ENCODE results near the gene TLX2.

The TLX2 gene

DNA sequence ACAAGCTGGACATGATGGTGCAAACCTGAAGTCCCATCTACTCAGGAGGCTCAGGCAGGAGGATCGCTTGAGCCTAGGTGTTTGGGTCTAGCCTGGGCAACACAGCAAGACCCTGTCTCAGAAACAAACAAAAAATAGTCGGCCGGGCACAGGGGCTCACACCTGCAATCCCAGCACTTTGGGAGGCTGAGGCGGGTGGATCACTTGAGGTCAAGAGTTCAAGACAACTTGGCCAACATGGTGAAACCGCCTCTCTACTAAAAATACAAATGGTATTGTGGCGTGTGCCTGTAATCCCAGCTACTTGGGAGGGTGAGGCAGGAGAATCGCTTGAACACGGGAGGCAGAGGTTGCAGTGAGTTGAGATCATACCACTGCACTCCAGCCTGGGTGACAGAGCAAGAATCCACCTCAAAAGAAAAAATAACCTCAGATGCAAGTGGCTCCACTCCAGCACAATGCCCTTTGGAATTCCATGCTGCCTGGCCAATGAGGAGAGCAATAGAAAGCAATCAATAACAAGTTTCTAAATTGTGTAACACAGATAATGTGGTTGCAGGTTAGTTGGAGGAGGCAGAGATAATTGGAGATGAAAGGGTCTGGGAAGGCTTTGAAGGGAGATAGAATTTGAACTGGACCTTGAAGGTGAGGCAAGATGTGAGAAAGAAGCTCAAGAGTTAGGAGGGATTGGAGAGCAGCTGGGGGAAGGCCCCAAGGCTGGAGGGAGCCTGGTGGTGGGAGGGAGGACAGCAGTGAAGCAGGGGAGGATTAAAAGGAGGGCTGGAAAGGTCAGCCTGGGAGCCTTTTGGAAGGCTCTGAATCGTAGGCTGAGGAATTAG lies 25.4 kb upstream of the TLX2 start:
- Mint-ChIP-seq H3K27me3 (no peaks in the 10 kb centered on the region), H3K4me3 (no peak overlapping the region), H3K36me3 (ENCODE audit: low read depth) (peaks cover 74% of the 10 kb centered on the region), H3K4me1 (ENCODE audit: low read depth) (peaks cover 10% of the 10 kb centered on the region), H3K27ac (no peak overlapping the region), H3K9me3 (no peaks in the 10 kb centered on the region)
- no peak for DNase-seq

DNA sequence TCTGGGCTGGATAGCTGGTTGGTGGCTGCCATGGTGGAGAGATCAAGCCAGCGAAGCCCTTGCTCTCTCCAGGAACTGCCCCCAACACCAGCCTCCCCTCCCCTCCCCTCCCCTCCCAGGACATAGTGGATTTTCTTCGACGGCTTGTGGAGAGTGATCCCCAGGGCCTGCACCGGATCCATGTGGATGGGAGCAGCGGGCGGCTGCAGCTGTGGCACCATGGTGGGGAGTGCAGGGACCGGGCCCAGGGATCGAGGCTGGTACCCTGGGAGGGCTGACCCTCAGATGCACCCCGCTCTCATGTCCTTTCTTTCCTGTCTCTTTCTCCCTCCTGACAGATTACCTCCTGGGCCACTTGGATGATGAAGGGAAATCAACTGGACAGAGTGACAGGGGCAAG lies 24.3 kb upstream of the TLX2 start:
- Mint-ChIP-seq H3K36me3 (ENCODE audit: low read depth) (peaks cover 78% of the 10 kb centered on the region), H3K4me1 (ENCODE audit: low read depth) (peaks cover 7% of the 10 kb centered on the region), H3K4me3 (no peak overlapping the region), H3K27me3 (no peaks in the 10 kb centered on the region), H3K27ac (no peak overlapping the region), H3K9me3 (no peaks in the 10 kb centered on the region)
- DNase-seq, result no peak

DNA sequence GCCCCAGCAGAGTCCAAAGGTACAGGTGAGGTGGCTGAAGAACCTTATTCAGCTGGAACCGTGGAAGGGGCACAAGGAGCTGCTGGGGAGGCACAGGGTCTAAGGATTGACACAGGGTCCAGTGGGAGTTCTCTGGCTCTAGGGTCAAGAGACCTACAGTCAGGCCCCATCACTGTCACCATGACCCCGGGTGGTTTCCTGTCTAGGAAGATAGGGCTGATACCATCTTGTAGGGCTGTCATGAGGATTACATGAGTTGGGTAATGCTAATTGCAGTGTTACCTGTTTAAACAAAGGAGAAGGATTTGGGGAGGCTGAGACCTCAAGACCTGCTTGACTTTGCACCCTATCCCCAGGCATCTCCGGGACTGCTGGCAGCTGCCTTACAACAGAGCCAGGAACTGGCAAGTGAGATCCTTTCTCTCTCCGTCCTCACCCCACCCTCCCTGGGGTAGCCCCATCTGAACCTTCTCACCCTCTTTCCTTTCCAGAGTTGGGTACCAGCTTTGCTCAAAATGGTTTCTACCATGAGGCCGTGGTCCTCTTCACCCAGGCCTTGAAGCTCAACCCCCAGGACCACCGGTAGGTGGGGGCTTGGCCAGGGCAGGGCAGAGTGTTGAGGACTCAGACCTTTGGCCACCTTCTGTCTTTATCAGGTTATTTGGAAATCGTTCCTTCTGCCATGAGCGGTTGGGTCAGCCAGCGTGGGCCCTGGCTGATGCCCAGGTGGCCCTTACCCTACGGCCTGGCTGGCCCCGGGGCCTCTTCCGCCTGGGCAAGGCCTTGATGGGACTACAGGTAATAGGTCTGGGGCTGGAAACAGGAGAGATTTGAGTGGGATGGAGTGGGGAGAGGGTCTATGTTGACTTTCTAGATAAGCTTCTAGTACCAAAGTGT lies 22.4 kb upstream of the TLX2 start:
- no peaks in the 10 kb centered on the region for H3K9me3 Mint-ChIP-seq
- H3K27ac Mint-ChIP-seq, result no peak overlapping the region
- peaks cover 64% of the 10 kb centered on the region for H3K36me3 Mint-ChIP-seq (ENCODE audit: low read depth)
- H3K27me3 Mint-ChIP-seq, result no peaks in the 10 kb centered on the region
- peaks cover 1% of the 10 kb centered on the region for H3K4me1 Mint-ChIP-seq (ENCODE audit: low read depth)
- DNase-seq, result no peak
- H3K4me3 Mint-ChIP-seq, result no peak overlapping the region

DNA sequence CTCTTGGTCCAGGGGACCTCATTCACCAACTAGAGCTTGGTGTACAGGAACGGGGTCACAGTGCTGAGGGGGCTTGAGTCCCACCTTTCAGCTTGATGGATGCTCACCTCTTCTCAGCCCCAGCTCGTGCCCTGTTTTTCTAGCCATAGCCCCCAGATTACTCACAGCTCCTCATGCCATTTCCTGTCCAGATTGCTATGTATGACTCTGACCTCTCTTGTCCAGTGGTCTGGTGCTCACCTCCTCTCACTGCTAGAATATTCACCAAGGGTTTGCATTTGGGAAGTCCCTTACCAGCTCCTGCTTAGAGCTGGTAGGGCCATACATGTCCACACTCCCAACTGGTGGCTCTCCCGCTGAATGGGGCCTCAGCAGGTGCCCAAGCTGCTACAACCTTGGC lies 20.7 kb upstream of the TLX2 start:
- DNase-seq, result no peak

DNA sequence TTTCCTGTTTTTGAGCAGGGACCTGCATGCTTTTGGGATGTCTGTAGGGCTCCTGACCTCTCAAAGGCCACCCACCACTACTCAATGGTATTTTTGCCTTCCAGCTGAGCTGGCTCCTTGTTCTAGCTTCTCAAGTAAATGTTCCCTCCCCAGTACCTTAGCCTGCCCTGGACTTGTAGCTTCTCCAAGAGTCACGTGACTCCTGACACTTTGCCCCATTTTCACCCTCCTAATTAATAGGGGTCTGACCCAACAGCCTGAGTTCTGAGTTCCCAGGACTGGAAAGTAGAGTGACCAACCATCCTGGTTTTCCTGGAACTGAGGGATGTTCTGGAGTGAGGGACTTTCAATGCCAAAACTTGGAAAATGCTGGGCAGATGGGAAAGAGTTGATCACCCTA lies 18.8 kb upstream of the TLX2 start:
- H3K4me3 Mint-ChIP-seq, result no peak overlapping the region
- no peak for DNase-seq
- peaks cover 42% of the 10 kb centered on the region for H3K36me3 Mint-ChIP-seq (ENCODE audit: low read depth)
- H3K27ac Mint-ChIP-seq, result no peak overlapping the region
- no peaks in the 10 kb centered on the region for H3K9me3 Mint-ChIP-seq
- H3K27me3 Mint-ChIP-seq, result peaks cover 30% of the 10 kb centered on the region
- H3K4me1 Mint-ChIP-seq (ENCODE audit: low read depth), result peaks cover 24% of the 10 kb centered on the region

More for the DNA sequence above, 20.7 kb upstream of the TLX2 start:
- Mint-ChIP-seq H3K4me1 (ENCODE audit: low read depth) (peaks cover 12% of the 10 kb centered on the region), H3K27me3 (peaks cover 13% of the 10 kb centered on the region), H3K4me3 (no peak overlapping the region), H3K36me3 (ENCODE audit: low read depth) (peaks cover 56% of the 10 kb centered on the region), H3K27ac (no peak overlapping the region), H3K9me3 (no peaks in the 10 kb centered on the region)

DNA sequence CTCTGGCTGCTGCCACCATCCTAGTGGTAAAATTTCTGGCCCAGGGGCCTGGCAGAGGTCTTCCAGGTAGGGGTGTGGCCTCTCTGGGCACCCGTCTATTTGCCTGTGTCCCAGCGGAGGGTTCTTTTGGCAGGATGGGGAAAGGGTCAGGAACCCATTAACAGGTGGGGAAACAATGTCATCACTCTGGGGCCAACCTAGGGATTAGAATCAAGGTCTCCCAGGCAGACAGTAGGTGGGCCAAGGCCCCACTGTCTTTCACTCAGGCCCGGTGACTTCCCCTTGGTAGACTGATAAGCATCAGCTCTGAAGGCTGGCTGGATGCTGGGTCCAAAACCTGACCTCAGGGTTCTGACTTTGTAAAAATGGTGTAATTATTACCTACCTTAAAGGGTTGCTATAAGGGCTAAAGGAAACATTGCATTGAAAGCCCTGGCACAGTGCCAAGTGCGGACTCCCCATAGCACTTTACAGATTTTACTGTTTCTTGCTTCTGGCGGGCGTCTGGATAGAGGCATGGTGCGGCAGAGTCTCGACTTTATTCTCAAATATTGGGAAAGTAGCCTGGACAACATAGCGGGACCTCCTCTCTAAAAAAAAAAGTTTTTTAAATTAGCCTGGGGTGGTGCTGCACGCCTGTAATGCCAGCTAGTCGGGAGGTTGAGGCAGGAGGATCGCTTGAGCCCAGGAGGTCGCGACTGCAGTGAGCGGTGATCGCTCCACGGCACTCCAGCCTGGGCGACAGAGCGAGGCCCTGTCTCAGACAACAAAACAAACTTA lies 17.1 kb upstream of the TLX2 start:
- no peak for DNase-seq
- Mint-ChIP-seq H3K27me3 (peaks cover 47% of the 10 kb centered on the region), H3K9me3 (no peaks in the 10 kb centered on the region), H3K4me3 (peak overlapping the region; percentile 73), H3K36me3 (ENCODE audit: low read depth) (peaks cover 24% of the 10 kb centered on the region), H3K4me1 (ENCODE audit: low read depth) (peaks cover 26% of the 10 kb centered on the region), H3K27ac (no peak overlapping the region)

DNA sequence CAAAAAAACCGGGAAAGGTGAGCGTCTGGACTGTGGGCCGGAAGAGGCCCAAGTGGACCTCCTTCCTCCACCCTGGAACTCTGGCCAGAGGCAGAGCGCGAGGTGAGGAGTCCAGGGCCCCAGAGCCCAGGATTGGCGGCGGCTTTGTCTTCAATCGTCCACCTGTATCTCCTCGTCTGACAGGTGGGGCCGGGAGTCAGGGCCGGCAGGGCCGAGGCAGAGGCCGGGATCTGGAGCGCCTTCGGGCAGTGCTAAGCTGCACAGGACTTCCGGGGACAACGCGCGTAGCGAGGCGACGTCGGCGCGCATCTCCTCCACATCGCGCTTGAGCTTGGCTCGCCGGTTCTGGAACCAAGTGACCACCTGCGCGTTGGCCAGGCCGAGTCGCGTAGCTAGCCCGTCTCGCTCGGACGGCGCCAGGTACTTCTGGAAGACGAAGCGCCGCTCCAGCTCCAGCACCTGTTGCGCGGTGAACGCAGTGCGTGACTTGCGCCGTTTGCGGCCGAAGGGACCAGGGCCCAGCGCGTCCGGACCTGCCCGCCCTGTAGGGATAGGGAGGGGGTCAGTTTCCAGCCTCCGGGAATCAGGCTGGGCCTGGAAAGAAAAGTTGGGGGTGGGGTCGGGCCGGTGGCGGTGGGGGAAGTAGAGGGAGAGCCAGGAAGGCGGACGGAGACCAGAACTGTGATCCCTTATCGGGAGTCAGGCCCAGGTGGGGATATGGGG lies 16.3 kb upstream of the TLX2 start:
- peak; percentile 61 for DNase-seq
- Mint-ChIP-seq H3K36me3 (ENCODE audit: low read depth) (peaks cover 17% of the 10 kb centered on the region), H3K4me3 (peak overlapping the region; percentile 73), H3K4me1 (ENCODE audit: low read depth) (peaks cover 34% of the 10 kb centered on the region), H3K9me3 (no peaks in the 10 kb centered on the region), H3K27ac (no peak overlapping the region), H3K27me3 (peaks cover 55% of the 10 kb centered on the region)

DNA sequence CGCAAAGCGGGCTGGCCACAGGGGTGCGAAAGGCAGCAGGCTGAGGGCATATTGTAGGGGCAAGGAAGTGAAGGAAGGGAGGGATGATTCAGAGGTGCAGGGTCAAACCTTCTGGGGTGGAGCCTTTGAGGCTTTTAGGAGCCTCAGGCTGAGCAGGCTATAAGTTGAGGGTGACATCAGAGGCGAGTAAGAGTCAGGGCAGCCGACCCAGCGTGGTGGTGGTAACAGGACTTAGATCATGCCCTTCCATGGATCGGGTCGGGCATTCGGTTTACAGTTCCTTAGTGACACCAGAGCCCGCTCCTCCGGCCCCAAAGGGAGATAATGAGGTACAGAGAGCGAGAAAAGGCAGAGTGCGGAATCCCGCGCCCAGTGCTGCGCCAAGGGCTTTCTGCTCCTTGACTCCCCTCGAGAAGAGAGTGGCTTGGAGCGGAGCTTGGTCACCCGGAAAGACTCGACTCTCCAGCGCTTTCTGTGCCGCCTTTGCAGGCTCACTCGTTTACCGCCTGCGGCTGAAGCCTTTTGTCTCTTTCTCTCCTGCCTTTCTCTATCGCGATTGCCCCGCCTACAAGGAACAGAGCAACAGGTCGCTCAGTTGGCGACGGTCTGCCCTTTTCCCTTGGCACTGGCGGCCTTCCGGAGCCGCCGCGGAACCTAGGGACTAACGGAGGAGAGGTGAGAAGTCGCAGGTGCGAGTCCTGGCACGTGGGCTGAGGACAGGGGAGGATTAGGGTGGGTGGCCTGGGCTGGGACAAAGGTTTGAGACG lies 15.6 kb upstream of the TLX2 start:
- Mint-ChIP-seq H3K27ac (peak overlapping the region; percentile 4), H3K4me1 (ENCODE audit: low read depth) (peaks cover 41% of the 10 kb centered on the region), H3K27me3 (peaks cover 62% of the 10 kb centered on the region), H3K9me3 (no peaks in the 10 kb centered on the region), H3K36me3 (ENCODE audit: low read depth) (peaks cover 11% of the 10 kb centered on the region), H3K4me3 (peak overlapping the region; percentile 73)
- peak; percentile 60 for DNase-seq

DNA sequence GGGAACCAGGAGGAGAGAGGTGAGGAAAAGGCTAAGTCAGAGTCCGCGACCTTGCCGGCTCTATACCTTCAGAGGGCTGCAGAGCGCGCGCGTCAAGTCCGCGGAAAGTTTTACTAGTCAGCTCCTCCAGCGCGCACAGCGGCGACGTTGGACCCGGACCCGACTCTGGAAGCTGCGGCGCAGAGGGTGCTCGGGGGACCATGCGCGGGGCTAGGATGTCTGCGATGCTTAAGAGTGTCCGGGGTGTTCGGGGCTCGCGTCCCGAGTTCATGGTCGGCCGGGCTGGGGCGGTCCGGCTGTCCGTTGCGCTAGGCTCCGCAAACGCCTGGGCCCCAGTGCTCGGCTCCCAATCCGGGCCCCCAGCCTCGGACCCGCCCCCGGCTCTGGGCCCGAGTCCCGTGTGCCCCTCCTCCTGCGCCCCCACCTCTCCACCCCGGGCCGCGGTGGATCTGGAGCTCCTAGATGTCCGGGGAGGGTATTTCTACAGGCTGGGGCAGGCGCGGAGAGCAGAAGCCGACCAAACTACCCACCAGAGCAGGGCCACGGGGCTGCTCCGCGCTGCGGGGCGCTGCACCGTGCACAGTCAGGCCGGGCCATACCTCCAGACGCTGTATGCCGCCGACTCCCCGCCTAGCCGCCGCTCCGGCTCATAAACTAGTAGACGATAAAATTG lies 14.8 kb upstream of the TLX2 start, which contains the start of gene LBX2:
LBX2 (minus strand) TSS at position 337 of the 673 bp plus-strand sequence; CDS start at position 271, 66 bp downstream.
- Mint-ChIP-seq H3K4me1 (ENCODE audit: low read depth) (peaks cover 49% of the 10 kb centered on the region), H3K27ac (peak within 1 kb of the TSS; percentile 4), H3K4me3 (peak within 1 kb of the TSS; percentile 73), H3K9me3 (no peaks in the 10 kb centered on the region), H3K36me3 (ENCODE audit: low read depth) (peaks cover 7% of the 10 kb centered on the region), H3K27me3 (peaks cover 69% of the 10 kb centered on the region)
- DNase-seq, result no peak

DNA sequence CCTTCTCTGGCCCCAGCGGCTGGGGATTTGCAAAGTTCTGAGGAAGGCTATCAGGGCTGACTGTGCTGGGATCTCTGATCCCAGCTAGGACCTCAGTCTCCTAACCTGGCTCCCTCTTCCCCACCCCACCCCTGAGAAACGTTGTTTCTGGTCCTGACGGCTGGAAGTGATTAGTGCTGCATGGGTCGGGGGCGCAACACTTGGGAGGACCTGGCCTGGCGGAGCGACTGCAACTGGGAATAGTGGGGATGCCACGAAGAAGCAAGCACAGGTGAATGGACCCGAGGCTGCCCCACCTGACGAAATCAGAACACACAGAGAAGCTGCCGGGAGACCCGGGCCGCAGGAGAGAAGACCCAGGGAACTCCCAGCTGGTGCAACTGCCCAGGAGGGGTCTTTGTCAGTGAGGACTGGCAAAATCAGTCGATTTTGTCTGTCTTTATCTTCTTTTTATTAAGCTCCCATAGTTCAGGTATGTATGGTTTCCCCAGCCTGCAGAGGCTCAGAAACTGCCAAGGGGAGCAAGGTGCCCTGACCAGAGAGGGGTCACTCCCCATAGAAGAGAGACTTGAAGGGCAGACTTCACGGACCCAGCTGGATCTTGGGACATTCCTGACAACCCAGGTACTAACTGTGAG lies 14.2 kb upstream of the TLX2 start:
- no peak overlapping the region for H3K27ac Mint-ChIP-seq
- peaks cover 11% of the 10 kb centered on the region for H3K36me3 Mint-ChIP-seq (ENCODE audit: low read depth)
- H3K4me1 Mint-ChIP-seq (ENCODE audit: low read depth), result peaks cover 53% of the 10 kb centered on the region
- H3K9me3 Mint-ChIP-seq, result no peaks in the 10 kb centered on the region
- peak overlapping the region; percentile 30 for H3K4me3 Mint-ChIP-seq
- peaks cover 76% of the 10 kb centered on the region for H3K27me3 Mint-ChIP-seq
- no peak for DNase-seq

DNA sequence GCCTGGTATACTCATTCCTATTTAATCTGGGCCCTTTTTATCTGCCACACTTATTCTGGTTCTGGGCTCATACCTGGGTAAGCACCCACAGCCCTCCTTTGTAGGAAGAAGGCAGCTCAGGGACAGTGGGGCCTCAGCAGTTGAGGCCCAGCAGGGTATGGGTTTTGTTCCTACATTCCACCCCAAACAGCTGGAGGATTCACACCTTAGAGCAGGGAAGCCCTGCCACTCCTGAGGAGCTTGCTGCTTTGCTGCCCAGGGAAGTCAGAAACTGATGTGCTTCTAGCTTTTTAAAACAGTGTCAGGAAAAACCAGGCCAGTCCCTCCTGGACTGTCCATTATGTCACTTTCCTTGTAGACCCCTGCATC lies 13.7 kb upstream of the TLX2 start:
- peaks cover 81% of the 10 kb centered on the region for H3K27me3 Mint-ChIP-seq
- DNase-seq, result no peak
- H3K27ac Mint-ChIP-seq, result no peak overlapping the region
- no peaks in the 10 kb centered on the region for H3K9me3 Mint-ChIP-seq
- H3K36me3 Mint-ChIP-seq (ENCODE audit: low read depth), result peaks cover 15% of the 10 kb centered on the region
- H3K4me1 Mint-ChIP-seq (ENCODE audit: low read depth), result peaks cover 58% of the 10 kb centered on the region
- no peak overlapping the region for H3K4me3 Mint-ChIP-seq

DNA sequence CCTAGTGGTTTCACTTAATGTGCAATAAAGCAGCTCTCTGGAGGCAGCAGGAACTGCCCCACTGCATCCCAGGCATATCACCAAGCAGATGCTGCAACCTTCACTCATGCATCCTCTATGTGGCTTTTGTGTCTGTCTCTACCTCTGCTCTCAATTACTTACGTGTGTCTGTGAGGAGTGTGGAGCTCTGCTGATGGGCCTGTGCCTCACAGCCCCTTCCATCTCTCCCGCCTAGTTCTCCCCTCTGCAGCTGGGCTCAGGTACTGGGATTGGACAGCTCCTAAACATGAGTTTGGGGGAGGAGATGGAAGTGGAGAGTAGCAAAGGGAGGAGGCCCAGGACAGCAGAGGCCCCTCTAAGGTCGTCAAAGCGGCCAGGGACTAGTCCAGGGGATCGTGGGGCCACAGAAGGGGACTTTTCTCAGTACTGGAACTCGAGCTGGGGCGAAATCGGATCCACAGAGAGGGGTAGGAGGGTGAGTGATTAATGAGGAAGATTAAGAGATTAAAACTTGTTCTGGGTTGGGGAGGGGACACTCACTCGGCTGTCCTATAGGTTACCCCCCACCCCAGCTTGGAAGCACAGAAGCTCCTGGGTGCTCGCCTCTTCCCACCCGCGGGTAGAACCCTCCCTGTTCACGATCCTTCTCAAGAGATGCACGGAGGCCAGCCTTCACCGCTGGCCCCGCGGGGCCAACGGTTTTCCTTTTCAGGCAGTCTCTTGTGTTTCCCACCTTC lies 12.7 kb upstream of the TLX2 start:
- H3K36me3 Mint-ChIP-seq (ENCODE audit: low read depth), result peaks cover 23% of the 10 kb centered on the region
- H3K27me3 Mint-ChIP-seq, result peaks cover 84% of the 10 kb centered on the region
- DNase-seq, result no peak
- peak overlapping the region; percentile 26 for H3K27ac Mint-ChIP-seq
- peaks cover 65% of the 10 kb centered on the region for H3K4me1 Mint-ChIP-seq (ENCODE audit: low read depth)
- no peaks in the 10 kb centered on the region for H3K9me3 Mint-ChIP-seq
- H3K4me3 Mint-ChIP-seq, result peak overlapping the region; percentile 71
